HG03045 (cell line): ENCODE results near the gene ACSM5.
"Not testable (repeated sequence)": the region's sequence is repeated elsewhere in the genome, so short reads cannot be mapped to it uniquely, and the experiment has no call there.

ENCODE experiments used
- ATAC-seq: cut with Tn5 transposase; IDR thresholded peaks from one replicate; pipeline ENCODE4 v1.9.1; 2021; ENCODE audit warnings: mild to moderate bottlenecking, moderate library complexity; ENCODE audit not compliant: unreplicated experiment

The ACSM5 gene

GRCh38 chr16:20398603-20399002 lies 10.7 kb upstream of the ACSM5 start:
- no peak for ATAC-seq

DNA sequence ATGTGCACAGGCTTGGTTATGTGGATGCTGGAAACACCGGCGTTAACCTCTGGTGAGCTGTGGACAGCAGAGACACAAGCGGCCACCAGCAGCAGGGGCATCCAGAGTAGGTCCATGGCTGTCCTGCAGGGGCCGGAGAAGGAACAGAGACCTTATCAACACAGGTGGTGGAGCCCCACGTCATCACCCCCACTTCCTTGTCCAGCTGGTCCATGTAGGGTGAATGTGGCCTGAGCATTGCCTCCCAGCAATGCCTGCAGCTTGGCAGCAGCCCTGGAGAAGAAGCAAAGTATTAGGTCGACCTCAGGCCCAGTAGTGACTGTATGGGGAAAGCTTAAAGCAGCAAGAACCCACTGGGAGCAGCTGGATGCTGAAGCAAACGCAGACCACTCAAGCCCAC lies 10.1 kb upstream of the ACSM5 start:
- ATAC-seq = no peak

- no peak for ATAC-seq
Observed at GRCh38 chr16:20401066-20401465, 8.3 kb upstream of the ACSM5 start.

- ATAC-seq = no peak
Observed at GRCh38 chr16:20401475-20402016, 7.8 kb upstream of the ACSM5 start.

DNA sequence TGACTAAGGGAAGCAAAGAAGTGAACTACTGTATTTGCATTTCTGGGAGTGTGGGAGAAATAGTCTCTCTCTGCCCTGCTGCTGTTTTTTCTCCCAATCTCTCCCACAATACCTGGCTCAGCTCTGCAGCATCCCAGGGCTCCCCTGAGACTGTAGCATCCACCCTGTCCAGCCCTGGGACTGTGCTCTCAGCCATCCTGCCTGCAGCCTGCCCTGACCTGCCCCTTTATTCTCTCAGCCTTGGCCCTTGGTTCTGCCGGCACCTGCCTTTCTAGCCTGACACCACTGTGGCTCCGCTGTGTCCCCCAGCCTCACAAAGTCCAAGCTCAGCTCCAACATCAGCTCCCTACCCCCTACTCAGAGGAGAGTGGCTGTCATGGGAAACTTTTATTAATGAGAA lies 6.7 kb upstream of the ACSM5 start:
- no peak for ATAC-seq

DNA sequence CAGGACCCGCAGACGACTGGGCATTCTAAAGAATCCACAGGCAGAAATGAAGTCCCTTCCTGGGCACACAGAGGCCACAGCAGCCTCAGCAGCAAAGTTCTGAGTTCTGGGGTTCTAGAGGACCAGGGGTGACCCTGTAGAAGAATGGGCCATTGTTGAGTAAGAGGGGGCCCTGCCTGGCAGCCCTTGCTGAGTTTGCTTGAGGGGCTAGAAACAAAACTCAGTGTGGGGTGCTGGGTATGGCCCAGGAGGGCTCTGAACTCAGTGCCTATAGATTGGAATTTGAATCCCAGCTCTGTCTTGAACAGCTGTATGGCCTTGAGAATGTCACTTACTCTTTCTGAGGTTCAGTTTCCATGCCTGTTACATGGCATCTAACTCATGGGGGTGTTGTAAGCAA lies 4.7 kb upstream of the ACSM5 start, which contains the start of gene PDILT:
PDILT (minus strand) TSS at position 101 of the 400 bp plus-strand sequence. CDS start 5,437 bp downstream, outside the sequence.
- no peak for ATAC-seq

- no peak for ATAC-seq
Observed at GRCh38 chr16:20410121-20410723, 888 bp downstream of the ACSM5 start.

DNA sequence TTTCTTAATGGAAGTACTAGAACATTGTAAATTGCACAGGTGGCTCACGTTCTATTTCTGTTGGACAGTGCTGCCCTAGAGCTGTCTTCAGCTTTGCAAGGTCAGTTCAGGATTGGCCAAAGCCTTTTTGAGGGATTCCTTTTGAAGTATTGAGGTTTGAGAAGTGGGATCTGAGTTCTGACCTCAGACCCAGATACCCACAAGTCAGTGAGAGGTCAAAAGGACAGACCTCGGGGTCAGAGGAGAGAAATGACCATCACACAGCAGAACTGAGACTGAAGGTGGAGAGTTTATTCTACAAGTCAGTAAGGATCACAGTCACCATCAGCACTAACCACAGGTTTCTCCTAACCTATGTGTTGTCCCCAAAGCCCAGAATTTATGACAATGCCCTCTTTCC lies 1.7 kb downstream of the ACSM5 start:
- ATAC-seq = no peak

DNA sequence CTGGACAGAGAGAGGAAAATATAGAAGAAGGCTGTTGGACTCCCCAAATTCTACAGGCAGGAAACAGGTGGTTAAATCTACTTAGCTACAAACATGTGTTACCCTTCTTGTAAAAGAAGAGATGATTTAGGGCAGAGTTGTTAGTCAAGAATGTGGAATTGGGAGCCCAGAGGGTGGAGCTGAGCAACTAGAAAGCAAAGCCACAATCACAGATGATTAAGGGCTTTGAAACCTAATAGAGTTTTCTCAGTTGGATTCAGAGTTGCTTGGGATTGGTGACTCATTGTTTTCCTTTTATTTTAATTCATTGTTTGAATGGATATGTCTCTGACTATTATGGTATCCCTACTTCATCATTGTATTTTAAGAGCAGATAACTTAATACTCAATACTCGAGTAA lies 6.2 kb downstream of the ACSM5 start:
- no peak for ATAC-seq

DNA sequence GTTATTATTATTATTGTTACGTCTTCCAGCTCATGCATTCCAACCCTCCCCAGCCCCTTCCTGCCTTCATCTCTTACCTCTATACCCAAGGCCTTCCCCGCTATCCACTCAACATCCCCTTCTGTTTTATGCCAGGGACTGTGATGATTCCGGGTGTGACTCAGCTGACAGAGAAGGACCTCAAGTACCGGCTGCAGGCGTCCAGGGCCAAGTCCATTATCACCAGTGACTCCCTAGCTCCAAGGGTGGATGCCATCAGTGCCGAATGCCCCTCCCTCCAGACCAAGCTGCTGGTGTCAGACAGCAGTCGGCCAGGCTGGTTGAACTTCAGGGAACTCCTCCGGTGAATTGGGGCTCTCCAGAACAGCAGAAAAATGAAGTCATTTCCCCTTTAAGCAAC lies 9.8 kb downstream of the ACSM5 start:
- ATAC-seq = not testable (repeated sequence)

GRCh38 chr16:20421748-20422147 lies 12.4 kb downstream of the ACSM5 start:
- ATAC-seq = not testable (repeated sequence)

- not testable (repeated sequence) for ATAC-seq
Observed at GRCh38 chr16:20423772-20424128, 14.4 kb downstream of the ACSM5 start.

- no peak for ATAC-seq
Observed at GRCh38 chr16:20424129-20424866, 15.0 kb downstream of the ACSM5 start.

GRCh38 chr16:20427401-20427797 lies 18.1 kb downstream of the ACSM5 start:
- not testable (repeated sequence) for ATAC-seq

- ATAC-seq = not testable (repeated sequence)
Observed at GRCh38 chr16:20429499-20429898, 20.2 kb downstream of the ACSM5 start.

DNA sequence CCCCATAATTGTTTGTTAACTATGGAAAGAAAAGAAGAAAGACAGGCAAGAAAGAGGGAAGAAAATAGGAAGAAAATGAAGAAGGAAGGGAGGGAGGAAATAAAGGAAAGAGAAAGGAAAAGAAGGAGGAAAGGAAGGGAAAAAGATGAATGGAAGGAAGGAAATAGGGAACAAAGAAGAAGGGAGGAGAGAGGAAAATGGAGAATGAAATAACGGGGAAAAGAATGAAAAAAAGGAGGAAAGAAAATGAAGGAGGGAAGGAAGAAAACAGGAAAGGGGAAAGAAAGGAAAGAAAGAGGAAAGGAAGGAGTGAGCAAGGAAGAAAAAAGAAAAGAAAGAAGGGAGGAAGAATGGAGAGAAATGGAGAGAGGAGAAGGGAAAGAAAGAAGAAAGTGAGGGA lies 21.1 kb downstream of the ACSM5 start:
- not testable (repeated sequence) for ATAC-seq

GRCh38 chr16:20430948-20431347 lies 21.6 kb downstream of the ACSM5 start:
- no peak for ATAC-seq

GRCh38 chr16:20438950-20439349 lies 29.6 kb downstream of the ACSM5 start:
- ATAC-seq = not testable (repeated sequence)

DNA sequence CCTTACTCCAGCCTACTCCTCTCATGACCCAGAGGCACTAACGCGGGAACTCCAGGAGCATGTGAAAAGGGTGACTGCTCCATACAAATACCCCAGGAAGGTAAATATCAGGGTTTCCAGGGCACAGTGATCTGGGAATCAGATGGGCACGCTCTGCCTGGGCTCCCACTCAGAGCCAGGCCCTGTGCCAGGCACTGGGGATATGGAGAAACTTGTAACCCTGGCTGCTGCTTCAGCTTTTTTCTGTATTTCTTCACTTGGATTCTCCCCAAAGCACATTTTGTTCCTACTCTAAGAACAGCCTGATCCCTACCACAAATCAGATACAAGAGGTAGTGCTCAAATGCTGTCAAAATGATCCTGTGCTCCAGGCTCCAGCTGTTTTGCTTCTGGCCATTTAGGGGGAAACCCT lies 30.5 kb downstream of the ACSM5 start:
- not testable (repeated sequence) for ATAC-seq

DNA sequence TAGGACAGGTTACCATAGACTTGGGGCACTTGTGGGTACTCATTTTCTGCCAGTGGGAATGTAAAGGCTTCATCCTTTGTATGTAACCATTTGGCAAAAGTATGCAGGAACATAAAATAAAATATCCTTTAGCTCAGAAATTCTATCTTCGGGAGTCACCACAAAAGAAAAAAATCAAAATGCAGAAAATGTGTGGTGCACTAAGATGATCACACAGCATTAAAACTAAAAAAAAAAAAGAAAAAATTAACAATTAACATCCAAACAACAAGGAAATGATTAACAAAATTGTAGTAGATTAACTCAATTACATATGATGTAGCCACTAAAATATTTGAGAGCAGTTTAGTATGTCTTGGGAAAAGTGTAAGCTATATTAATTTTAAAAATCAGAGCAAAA lies 31.4 kb downstream of the ACSM5 start:
- not testable (repeated sequence) for ATAC-seq

GRCh38 chr16:20441191-20441590 lies 31.9 kb downstream of the ACSM5 start:
- ATAC-seq = no peak

DNA sequence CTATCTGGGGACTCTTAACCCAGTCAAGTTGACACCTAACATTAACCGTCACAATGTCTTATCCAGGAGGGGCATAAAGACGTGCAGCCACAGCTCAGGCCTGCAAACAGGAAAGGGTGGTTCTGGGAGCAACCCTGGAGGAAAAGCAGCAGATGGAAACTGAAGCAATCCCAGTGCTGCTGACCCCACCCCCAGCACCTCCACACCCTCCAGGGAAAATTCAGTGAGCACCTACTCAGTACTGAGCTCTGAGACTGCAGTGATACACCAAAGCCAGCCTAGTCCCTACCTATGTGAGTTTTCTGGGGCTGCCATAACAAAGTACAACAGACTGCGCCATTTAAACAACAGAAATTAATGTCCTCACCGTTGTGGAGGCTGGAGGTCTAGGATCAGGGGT lies 32.5 kb downstream of the ACSM5 start:
- ATAC-seq = not testable (repeated sequence)
